ENCODE measurements around the gene GPAT3. TPM values are rescaled to one million over a fixed set of nuclear protein-coding genes. Genes with fewer than 3 reads are reported as not detected.

Gene GPAT3
- total RNA-seq, 1 experiment from 2014 or later: 29.1 TPM

DNA sequence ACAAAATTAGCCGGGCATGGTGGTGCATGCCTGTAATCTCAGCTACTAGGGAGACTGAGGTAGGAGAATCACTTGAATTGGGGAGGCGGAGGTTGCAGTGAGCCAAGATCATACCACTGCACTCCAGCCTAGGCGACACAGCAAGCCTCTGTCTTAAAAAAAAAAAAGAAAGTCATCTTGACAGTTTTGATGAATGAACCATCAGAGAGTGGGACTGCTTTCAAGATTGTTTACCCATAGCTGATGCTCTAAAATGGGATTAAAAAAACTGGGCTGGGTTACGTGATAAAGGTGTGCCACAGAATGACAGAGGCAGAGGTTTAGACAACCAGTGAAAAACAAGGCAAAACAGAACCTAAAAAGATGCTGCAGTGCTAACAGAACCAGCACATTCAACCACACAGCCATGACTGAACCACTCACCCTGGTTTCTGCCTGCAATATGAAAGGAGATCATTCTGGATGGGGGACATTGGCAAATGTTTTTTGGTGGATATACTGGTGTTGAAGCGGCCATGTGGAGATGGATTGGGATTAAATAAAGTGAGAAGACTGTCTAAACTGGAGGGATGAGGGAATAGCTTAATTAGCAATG is 22.2 kb downstream of the GPAT3 start:
- 0 out of 2 replicates have a peak overlapping the region, but pooled peaks have one; percentile 16 for H3K4me2 ChIP-seq
- CTCF ChIA-PET: no interaction called here
- H3K9me3 ChIP-seq (ENCODE audit: insufficient read depth, low read depth): no peaks in the 10 kb centered on the region
- no peak overlapping the region for H3K4me3 ChIP-seq
- no peak for TF ChIP-seq EZH2 (IDR thresholded peaks at IDR 0.05; ENCODE audit: low read depth)
- TF ChIP-seq, protein P1, sequence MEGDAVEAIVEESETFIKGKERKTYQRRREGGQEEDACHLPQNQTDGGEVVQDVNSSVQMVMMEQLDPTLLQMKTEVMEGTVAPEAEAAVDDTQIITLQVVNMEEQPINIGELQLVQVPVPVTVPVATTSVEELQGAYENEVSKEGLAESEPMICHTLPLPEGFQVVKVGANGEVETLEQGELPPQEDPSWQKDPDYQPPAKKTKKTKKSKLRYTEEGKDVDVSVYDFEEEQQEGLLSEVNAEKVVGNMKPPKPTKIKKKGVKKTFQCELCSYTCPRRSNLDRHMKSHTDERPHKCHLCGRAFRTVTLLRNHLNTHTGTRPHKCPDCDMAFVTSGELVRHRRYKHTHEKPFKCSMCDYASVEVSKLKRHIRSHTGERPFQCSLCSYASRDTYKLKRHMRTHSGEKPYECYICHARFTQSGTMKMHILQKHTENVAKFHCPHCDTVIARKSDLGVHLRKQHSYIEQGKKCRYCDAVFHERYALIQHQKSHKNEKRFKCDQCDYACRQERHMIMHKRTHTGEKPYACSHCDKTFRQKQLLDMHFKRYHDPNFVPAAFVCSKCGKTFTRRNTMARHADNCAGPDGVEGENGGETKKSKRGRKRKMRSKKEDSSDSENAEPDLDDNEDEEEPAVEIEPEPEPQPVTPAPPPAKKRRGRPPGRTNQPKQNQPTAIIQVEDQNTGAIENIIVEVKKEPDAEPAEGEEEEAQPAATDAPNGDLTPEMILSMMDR (conservative IDR thresholded peaks at IDR 0.05): no peak
- POLR2A ChIA-PET (ENCODE audit: unreplicated experiment): no interaction called here
- no peaks in the 10 kb centered on the region for H4K20me1 ChIP-seq (ENCODE audit: insufficient read depth)
- intact Hi-C loops (cut with micrococcal nuclease; ENCODE audit: unreplicated experiment): no loop called here
- no peaks in the 10 kb centered on the region for H3K9me2 ChIP-seq (ENCODE audit: insufficient read depth)
- peaks cover 9% of the 10 kb centered on the region; the same call in 1 of the 2 replicates for H3F3A ChIP-seq (ENCODE audit: insufficient read depth, low read depth)
- DNase-seq: no peak
- H3K27ac ChIP-seq: peak overlapping the region; percentile 82
- H2AFZ ChIP-seq: no peak overlapping the region
- BruUV-seq (replicated peaks): no TSS peak
- 0 out of 2 replicates have a peak, but pooled peaks cover 5% of the 10 kb centered on the region for H3K36me3 ChIP-seq (ENCODE audit: low read depth)
- H3K4me1 ChIP-seq (replicated peaks; ENCODE audit: insufficient read depth): peaks cover 69% of the 10 kb centered on the region
- peaks cover 92% of the 10 kb centered on the region for H3K79me2 ChIP-seq (ENCODE audit: low read depth)
- H3K27me3 ChIP-seq (ENCODE audit: insufficient read depth, low read depth): no peaks in the 10 kb centered on the region

DNA sequence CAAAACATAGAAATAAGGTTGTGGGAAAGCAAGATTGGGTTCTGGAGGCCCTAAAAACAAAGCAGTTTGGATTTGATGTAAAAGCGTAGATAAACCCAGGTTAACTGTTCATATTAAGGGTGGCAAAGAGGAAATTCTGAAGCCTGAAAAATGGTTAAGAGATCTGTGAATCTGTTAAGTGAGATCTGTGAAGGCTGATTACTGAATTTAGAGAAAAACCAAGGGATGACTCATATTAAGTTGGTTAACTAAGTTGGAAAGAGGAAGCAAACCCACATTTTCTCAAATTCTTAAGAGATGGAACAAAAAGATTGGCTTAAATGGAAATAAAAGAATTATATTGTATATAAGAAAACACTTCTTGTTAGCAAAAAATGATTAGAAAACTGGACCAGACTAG is 22.8 kb downstream of the GPAT3 start:
- no TSS peak for BruUV-seq (replicated peaks)
- no peak for DNase-seq
- POLR2A ChIA-PET (ENCODE audit: unreplicated experiment): no interaction called here

DNA sequence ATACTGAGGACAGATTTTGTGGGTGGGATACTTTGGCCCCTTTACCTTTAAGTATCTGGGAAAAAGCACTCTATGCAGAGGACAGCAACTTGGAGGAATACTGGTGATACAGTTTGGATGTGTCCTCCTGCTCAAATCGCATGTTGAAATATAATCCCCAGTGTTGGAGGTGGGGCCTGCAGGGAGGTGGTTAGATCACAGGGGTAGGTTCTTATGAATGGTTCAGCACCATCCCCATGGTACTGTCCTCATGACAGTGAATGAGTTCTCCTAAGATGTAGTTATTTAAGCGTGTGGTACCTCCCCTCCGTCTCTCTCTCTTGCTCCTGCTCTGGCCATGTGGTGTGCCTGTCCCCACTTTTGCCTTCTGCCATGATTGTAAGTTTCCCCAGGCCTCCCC is 24.6 kb downstream of the GPAT3 start:
- H3K27me3 ChIP-seq (ENCODE audit: insufficient read depth, low read depth): no peaks in the 10 kb centered on the region
- CTCF ChIA-PET: no interaction called here

More for the DNA sequence above, 22.8 kb downstream of the GPAT3 start:
- peaks cover 6% of the 10 kb centered on the region; the same call in 1 of the 2 replicates for H3F3A ChIP-seq (ENCODE audit: insufficient read depth, low read depth)
- no peaks in the 10 kb centered on the region for H3K9me2 ChIP-seq (ENCODE audit: insufficient read depth)
- no peak overlapping the region for H2AFZ ChIP-seq
- H3K4me2 ChIP-seq: 0 out of 2 replicates have a peak overlapping the region, but pooled peaks have one; percentile 16
- H4K20me1 ChIP-seq (ENCODE audit: insufficient read depth): no peaks in the 10 kb centered on the region
- peak overlapping the region; percentile 82 for H3K27ac ChIP-seq
- intact Hi-C loops (cut with micrococcal nuclease; ENCODE audit: unreplicated experiment): no loop called here
- 0 out of 2 replicates have a peak, but pooled peaks cover 5% of the 10 kb centered on the region for H3K36me3 ChIP-seq (ENCODE audit: low read depth)
- peaks cover 64% of the 10 kb centered on the region for H3K4me1 ChIP-seq (replicated peaks; ENCODE audit: insufficient read depth)
- peaks cover 91% of the 10 kb centered on the region for H3K79me2 ChIP-seq (ENCODE audit: low read depth)
- no peaks in the 10 kb centered on the region for H3K27me3 ChIP-seq (ENCODE audit: insufficient read depth, low read depth)
- CTCF ChIA-PET: no interaction called here
- TF ChIP-seq EZH2 (IDR thresholded peaks at IDR 0.05; ENCODE audit: low read depth): no peak
- TF ChIP-seq, protein P1 (conservative IDR thresholded peaks at IDR 0.05): no peak
- H3K9me3 ChIP-seq (ENCODE audit: insufficient read depth, low read depth): no peaks in the 10 kb centered on the region
- no peak overlapping the region for H3K4me3 ChIP-seq

More for the DNA sequence above, 24.6 kb downstream of the GPAT3 start:
- Histone ChIP-seq H3K4me1 (replicated peaks; ENCODE audit: insufficient read depth) (peaks cover 58% of the 10 kb centered on the region), H3K36me3 (ENCODE audit: low read depth) (0 out of 2 replicates have a peak, but pooled peaks cover 5% of the 10 kb centered on the region), H3K4me3 (no peak overlapping the region), H2AFZ (no peak overlapping the region), H4K20me1 (ENCODE audit: insufficient read depth) (no peaks in the 10 kb centered on the region), H3K9me2 (ENCODE audit: insufficient read depth) (no peaks in the 10 kb centered on the region), H3K9me3 (ENCODE audit: insufficient read depth, low read depth) (no peaks in the 10 kb centered on the region), H3K4me2 (peak overlapping the region; percentile 38; the same call in 1 of the 2 replicates), H3F3A (ENCODE audit: insufficient read depth, low read depth) (peaks cover 6% of the 10 kb centered on the region; the same call in 1 of the 2 replicates), H3K27ac (peak overlapping the region; percentile 82), H3K79me2 (ENCODE audit: low read depth) (peaks cover 87% of the 10 kb centered on the region)
- POLR2A ChIA-PET (ENCODE audit: unreplicated experiment): no interaction called here
- no TSS peak for BruUV-seq (replicated peaks)
- DNase-seq: no peak
- TF ChIP-seq EZH2 (IDR thresholded peaks at IDR 0.05; ENCODE audit: low read depth): no peak
- intact Hi-C loops (cut with micrococcal nuclease; ENCODE audit: unreplicated experiment): no loop called here

Data from PC-9 (cell line).